K562 (cell line): Measurements from ENCODE around the gene GDPD2. TPM values are rescaled to one million over a fixed set of nuclear protein-coding genes. Genes with fewer than 3 reads are reported as not detected.

Source experiments
- ATAC-seq: fragments of 200-7000 bp; cut with Tn5 transposase; 3 replicates; pipeline ENCODE4 v1.9.1; 2020; ENCODE audit warnings: moderate library complexity
- BruUV-seq: library from RNA; stranded (reverse); fragments of 400-500 nt; replicated peaks from 2 replicates; lab custom pipeline; 2021; lab: Mats Ljungman, UMichigan
- CTCF ChIA-PET: fragments of 300-600 bp; formaldehyde crosslinking; extraction: SDS; loops from one replicate; lab custom pipeline; 2021; ENCODE audit warnings: low intra/inter-chr PET ratio; lab: Yijun Ruan, JAX
- POLR2A ChIA-PET: fragments of 300-600, 350-650 bp; sonication (Branson Sonifier 250); formaldehyde crosslinking; extraction: SDS; loops from one replicate; lab custom pipeline; 2021; ENCODE audit warnings: antibody characterized with exemption, inconsistent platforms; lab: Yijun Ruan, JAX
- DNase-seq, 4 experiments: peaks; one replicate each; pipeline versions ENCODE4 v3.0.0 to v3.0.0-alpha.2; 2011 to 2018; ENCODE audit warnings: low spot score in 3 of 4, mixed read lengths in 3 of 4; ENCODE audit errors: extremely low read depth in 1 of 4
- FAIRE-seq: peaks from 2 replicates; lab custom pipeline; 2011; peaks lifted over from hg19 to GRCh38; lab: Jason Lieb, UNC
- H2AFZ ChIP-seq: 2 replicates; pipeline ENCODE4 v1.6.0; 2011; ENCODE audit warnings: low read depth, low read length, control low read depth, inconsistent platforms
- H3K27ac ChIP-seq: fragments of 200-600 bp; 3 replicates; pipeline ENCODE4 v1.8.0; 2011; ENCODE audit warnings: low read depth, mild to moderate bottlenecking, control low read depth, inconsistent platforms, low read length, moderate library complexity, mixed read lengths; ENCODE audit errors: extremely low read depth
- H3K27me3 ChIP-seq, 2 experiments: fragments of 300-600 bp in 1 of 2; 2 replicates in 1 of 2; 3 replicates in 1 of 2; pipeline versions ENCODE4 v1.6.0 to v1.8.0; 2011; ENCODE audit warnings: inconsistent platforms in 2 of 2, low read length in 2 of 2, mild to moderate bottlenecking in 1 of 2, mixed read lengths in 1 of 2, moderate library complexity in 1 of 2; ENCODE audit not compliant: control insufficient read depth in 2 of 2, insufficient read depth in 2 of 2
- H3K36me3 ChIP-seq: fragments of 300-600 bp; 3 replicates; pipeline ENCODE4 v1.8.0; 2011; ENCODE audit warnings: mild to moderate bottlenecking, low read length, inconsistent platforms; ENCODE audit not compliant: control insufficient read depth, insufficient read depth
- H3K4me1 ChIP-seq, 2 experiments: fragments of 200-600 bp in 1 of 2; replicated peaks in 1 of 2; 2 replicates in 1 of 2; 3 replicates in 1 of 2; pipeline versions ENCODE4 v1.5.1 to v1.8.0; 2011; ENCODE audit warnings: inconsistent platforms in 2 of 2, low read length in 2 of 2, mild to moderate bottlenecking in 1 of 2, mixed read lengths in 1 of 2, moderate library complexity in 1 of 2; ENCODE audit not compliant: control insufficient read depth in 2 of 2, insufficient read depth in 2 of 2
- H3K4me2 ChIP-seq: 2 replicates; pipeline ENCODE4 v1.6.1; 2011; ENCODE audit warnings: low read length, control low read depth, inconsistent platforms, mixed read lengths; ENCODE audit not compliant: insufficient read depth
- H3K4me3 ChIP-seq: fragments of 200-600 bp; sonication (generic), shearing (Covaris generic); 2 replicates; pipeline ENCODE4 v1.5.1; 2016; ENCODE audit warnings: control low read depth, inconsistent platforms
- H3K79me2 ChIP-seq: fragments of 200-600 bp; 3 replicates; pipeline ENCODE4 v1.8.0; 2011; ENCODE audit warnings: low read length, inconsistent platforms; ENCODE audit not compliant: control insufficient read depth, insufficient read depth
- H3K9ac ChIP-seq, 2 experiments: 2 replicates each; pipeline versions ENCODE4 v1.6.0 to v1.6.1; 2011; ENCODE audit warnings: low read depth in 2 of 2, low read length in 2 of 2, control low read depth in 1 of 2, inconsistent platforms in 1 of 2, mild to moderate bottlenecking in 1 of 2, mixed read lengths in 1 of 2; ENCODE audit not compliant: insufficient read depth in 1 of 2
- H3K9me1 ChIP-seq: one replicate; pipeline ENCODE4 v1.6.0; 2011; ENCODE audit warnings: inconsistent platforms, mild to moderate bottlenecking, low read length, moderate library complexity; ENCODE audit not compliant: control insufficient read depth, insufficient read depth
- H3K9me3 ChIP-seq: replicated peaks from 2 replicates; pipeline ENCODE4 v1.5.1; 2011; ENCODE audit warnings: low read depth, low read length, inconsistent platforms; ENCODE audit not compliant: control insufficient read depth, insufficient read depth
- H4K20me1 ChIP-seq: replicated peaks from 2 replicates; pipeline ENCODE4 v1.6.1; 2011; ENCODE audit warnings: low read length, inconsistent platforms, mixed read lengths; ENCODE audit not compliant: control insufficient read depth, insufficient read depth
- BRD4 ChIP-seq: fragments of 200-600 bp; sonication (generic); IDR thresholded peaks from 2 replicates; pipeline ENCODE4 v1.6.1; 2017; ENCODE audit warnings: inconsistent platforms
- CHD7 ChIP-seq: fragments of 200-600 bp; sonication (generic); IDR thresholded peaks from one replicate; pipeline ENCODE4 v1.6.1; 2012; ENCODE audit warnings: mild to moderate bottlenecking, low read depth, low read length, inconsistent platforms
- HDGF ChIP-seq: fragments of 450-650 bp; IDR thresholded peaks from 2 replicates; pipeline ENCODE4 v1.6.1; 2016
- JUND ChIP-seq, 2 experiments: IDR thresholded peaks; 2 replicates in 1 of 2; 3 replicates in 1 of 2; pipeline ENCODE4 v1.6.1; 2011; ENCODE audit warnings: borderline replicate concordance in 2 of 2, low read depth in 2 of 2, low read length in 2 of 2, improper control_type of control experiment in 1 of 2, missing biosample characterization in 1 of 2, missing genetic modification characterization in 1 of 2, missing genetic modification reagents in 1 of 2
- LARP7 ChIP-seq: fragments of 450-650 bp; IDR thresholded peaks from 2 replicates; pipeline ENCODE4 v1.6.1; 2016
- MTA3 ChIP-seq: fragments of 450-650 bp; formaldehyde crosslinking; IDR thresholded peaks from 2 replicates; pipeline ENCODE4 v1.6.1; 2017; ENCODE audit warnings: mild to moderate bottlenecking, borderline replicate concordance
- RBM39 ChIP-seq: fragments of 200-400 bp; formaldehyde crosslinking; optimal IDR thresholded peaks from 2 replicates; pipeline ENCODE3; 2018; ENCODE audit warnings: low read depth, low read length
- TOE1 ChIP-seq, 2 experiments: fragments of 450-650 bp in 1 of 2; sonication (generic) in 1 of 2; formaldehyde crosslinking in 1 of 2; IDR thresholded peaks; 2 replicates each; pipeline versions ENCODE4 v1.7.1 to v1.8.0; 2016 to 2022; ENCODE audit warnings: borderline replicate concordance in 2 of 2, mild to moderate bottlenecking in 2 of 2, antibody characterized with exemption in 1 of 2, inconsistent platforms in 1 of 2, low read depth in 1 of 2, missing genetic modification reagents in 1 of 2, moderate library complexity in 1 of 2
- ZC3H8 ChIP-seq: fragments of 450-650 bp; IDR thresholded peaks from 2 replicates; pipeline ENCODE4 v1.6.1; 2017
- ZNF197 ChIP-seq: fragments of 200-800 bp; sonication (Bioruptor generic); IDR thresholded peaks from 2 replicates; pipeline ENCODE4 v1.6.1; 2016; ENCODE audit warnings: low read depth, missing genetic modification characterization, missing compliant biosample characterization
- ZNF830 ChIP-seq: fragments of 250-450 bp; sonication (Bioruptor Pico); IDR thresholded peaks from 2 replicates; pipeline ENCODE4 v1.5.0; 2021; ENCODE audit warnings: mild to moderate bottlenecking
- WGBS: fragments of 100-300 bp; shearing (Covaris generic); methylation state at CpG from one replicate; pipeline ENCODE4 v1.1.6; 2016; ENCODE audit warnings: low coverage, mixed read lengths; ENCODE audit not compliant: insufficient coverage; ENCODE audit errors: missing lambda C conversion rate; 5-methylcytosine and 5-hydroxymethylcytosine counted together
- in situ Hi-C: fragments of 300-500 bp; cut with MboI; formaldehyde crosslinking; loops from 4 replicates; pipeline ENCODE4 v1.15.0; 2018; ENCODE audit warnings: inconsistent platforms, mixed read lengths
- intact Hi-C: fragments of 100-400 bp; cut with micrococcal nuclease; formaldehyde crosslinking; loops from 2 replicates; pipeline ENCODE4 v1.14.2; 2022
- polyA plus RNA-seq, 8 experiments: library from polyadenylated mRNA; depleted of rRNA in 4 of 8; stranded (reverse) in 5 of 8; unstranded in 3 of 8; fragments of >200 nt; fragmentation: Nextera tagmentation in 2 of 8; fragmentation: Illumina TruSeq in 1 of 8; extraction: Ambion mirVana in 2 of 8; extraction: Trizol in 1 of 8; gene quantifications; 2 replicates each; pipeline versions ENCODE4 v1.2.1 to v1.2.3, GENCODE V29; 2011 to 2014; ENCODE audit warnings: inconsistent platforms in 1 of 8, missing spikeins in 1 of 8
- total RNA-seq, 7 experiments: library from RNA; depleted of rRNA in 6 of 7; stranded (reverse); fragments of >200 nt in 6 of 7; fragmentation: Illumina TruSeq in 2 of 7; extraction: Trizol in 2 of 7; gene quantifications; 2 replicates each; pipeline versions ENCODE4 v1.2.1 to v1.2.3, GENCODE V29; 2011 to 2021; ENCODE audit warnings: low replicate concordance in 1 of 7

GDPD2 gene
- total and polyA plus RNA-seq, 9 of the 15 experiments (the other 6 are each of a cell fraction or from before 2014, with no cell fraction given): not detected

DNA sequence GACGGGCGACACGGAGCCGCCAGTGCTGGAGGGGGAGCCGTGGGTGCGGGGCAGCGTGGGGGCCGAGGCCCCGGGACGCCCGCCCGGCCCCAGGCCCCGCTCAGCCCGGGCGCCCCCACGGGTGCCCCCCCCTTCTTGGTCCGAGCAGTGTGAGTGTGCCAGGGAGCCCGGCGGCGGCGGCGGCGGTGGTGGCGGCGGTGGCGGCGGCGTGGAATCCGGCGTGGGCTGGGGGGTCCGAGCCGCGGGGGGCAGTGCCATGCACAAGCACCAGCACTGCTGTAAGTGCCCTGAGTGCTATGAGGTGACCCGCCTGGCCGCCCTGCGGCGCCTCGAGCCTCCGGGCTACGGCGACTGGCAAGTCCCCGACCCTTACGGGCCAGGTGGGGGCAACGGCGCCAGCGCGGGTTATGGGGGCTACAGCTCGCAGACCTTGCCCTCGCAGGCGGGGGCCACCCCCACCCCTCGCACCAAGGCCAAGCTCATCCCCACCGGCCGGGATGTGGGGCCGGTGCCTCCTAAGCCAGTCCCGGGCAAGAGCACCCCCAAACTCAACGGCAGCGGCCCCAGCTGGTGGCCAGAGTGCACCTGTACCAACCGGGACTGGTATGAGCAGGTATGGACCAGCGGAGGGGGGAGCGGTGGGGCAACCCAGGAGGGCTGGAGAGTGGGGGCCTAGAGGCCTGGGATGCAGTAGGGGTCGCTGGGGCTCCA, 22.0 kb downstream of the GDPD2 start:
- Histone ChIP-seq H3K4me2 (no peak overlapping the region), H3K9me1 (no peaks in the 10 kb centered on the region), H3K9ac (no peak overlapping the region), H3K4me1 (peaks cover 0 to 3% of the 10 kb centered on the region in 2 experiments; a peak in 1 of 5 replicates), H3K27me3 (peaks cover 3 to 24% of the 10 kb centered on the region in 2 experiments; a peak in 3 of 5 replicates), H2AFZ (no peak overlapping the region), H3K27ac (no peak overlapping the region), H3K36me3 (no peaks in the 10 kb centered on the region), H4K20me1 (0 out of 2 replicates have a peak, but pooled peaks cover 4% of the 10 kb centered on the region), H3K9me3 (no peaks in the 10 kb centered on the region), H3K79me2 (no peaks in the 10 kb centered on the region), H3K4me3 (no peak overlapping the region)
- FAIRE-seq (no peak), ATAC-seq (no peak), DNase-seq (peak in 1 of 4 experiments; percentile 1)
- in situ Hi-C loops (no loop called here), intact Hi-C loops (no loop called here)
- ChIA-PET POLR2A (no interaction called here), CTCF (no interaction called here)
- 20% methylated on average over 12 of the region's 61 CpGs for WGBS
- BruUV-seq: no TSS peak
- no peak for TF ChIP-seq LARP7
- TF ChIP-seq BRD4: no peak
- TF ChIP-seq ZC3H8: no peak
- no peak for TF ChIP-seq ZNF830 (CRISPR knock-in tag)
- TF ChIP-seq RBM39: no peak
- TF ChIP-seq TOE1 (IDR thresholded peaks at IDR 0.05; ENCODE audit: borderline replicate concordance): no peak
- no peak for TF ChIP-seq TOE1 (CRISPR knock-in tag; IDR thresholded peaks at IDR 0.05; ENCODE audit: borderline replicate concordance, low read depth)
- TF ChIP-seq MTA3: no peak
- TF ChIP-seq ZNF197 (CRISPR knock-in tag): no peak
- TF ChIP-seq CHD7: no peak
- no peak for TF ChIP-seq HDGF
- TF ChIP-seq JUND (IDR thresholded peaks at IDR 0.05; ENCODE audit: borderline replicate concordance, low read depth, low read length): no peak
- no peak for TF ChIP-seq JUND (tag; IDR thresholded peaks at IDR 0.05; ENCODE audit: borderline replicate concordance, low read depth, low read length)
